SKM-1 treated with dmso at 0.1 percent for 144 hours (cell line): ENCODE results near the gene GPR26.

Source experiments
- DNase-seq: peaks from one replicate; lab custom pipeline; 2025; ENCODE audit not compliant: unreplicated experiment; lab: John Stamatoyannopoulos, UW

The GPR26 gene

GRCh38 chr10:123645016-123645415, 21.1 kb upstream of the GPR26 start:
- DNase-seq, result no peak

GRCh38 chr10:123645615-123646014, 20.5 kb upstream of the GPR26 start:
- DNase-seq, result no peak

GRCh38 chr10:123648595-123648994, 17.6 kb upstream of the GPR26 start:
- no peak for DNase-seq

- no peak for DNase-seq
These were observed 16.5 kb upstream of the GPR26 start for GRCh38 chr10:123649676-123650075.

DNA sequence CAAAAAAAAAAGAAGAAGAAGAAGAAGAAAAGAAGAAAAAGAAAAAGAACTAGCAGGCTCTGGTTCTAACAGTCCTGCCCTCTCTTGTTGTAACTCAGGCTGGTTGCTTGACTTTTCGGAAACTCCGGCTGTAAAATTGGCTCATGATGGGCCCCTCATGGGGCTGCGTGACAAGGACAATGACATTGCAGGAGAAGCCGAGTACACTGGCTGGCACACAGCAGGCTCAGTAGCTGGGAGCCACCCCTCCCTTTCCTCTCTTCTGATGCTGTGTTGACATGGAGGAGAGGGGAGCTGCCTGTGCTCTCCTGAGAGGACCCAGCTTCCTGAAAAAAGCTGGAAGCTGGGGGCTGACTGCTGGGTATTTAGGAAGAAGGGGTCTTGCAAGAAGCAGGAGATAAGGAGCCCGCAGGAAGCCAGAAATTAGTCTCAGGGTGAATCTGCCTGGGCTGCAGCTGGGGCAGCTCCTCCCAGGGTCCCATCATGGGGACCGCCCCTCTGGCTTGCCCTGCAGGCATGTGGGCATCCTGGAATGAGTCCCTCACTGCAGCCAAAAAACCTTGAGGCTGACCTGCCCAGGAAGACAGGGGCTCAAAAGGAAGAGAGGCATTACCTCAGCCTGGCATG, 14.6 kb upstream of the GPR26 start:
- DNase-seq, result no peak

DNA sequence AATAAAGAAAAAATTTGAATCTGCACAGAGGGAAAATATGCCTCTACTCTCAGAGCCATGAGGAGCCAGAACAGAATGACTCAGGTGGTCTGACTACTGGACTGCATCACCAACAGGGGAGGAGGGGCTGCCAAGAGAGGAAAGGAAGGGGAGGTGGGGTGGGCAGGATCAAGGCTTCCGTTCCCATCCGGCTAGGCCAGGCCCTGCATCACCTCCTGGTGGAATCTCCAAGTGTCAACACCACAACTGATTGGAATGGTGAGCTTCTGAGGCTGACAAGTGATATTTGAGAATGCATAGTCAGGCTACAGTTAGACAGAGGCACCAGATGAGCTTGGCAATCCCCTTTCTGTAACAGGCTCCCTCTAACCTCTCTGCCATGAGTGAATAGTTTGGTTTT, 10.4 kb upstream of the GPR26 start:
- no peak for DNase-seq

DNA sequence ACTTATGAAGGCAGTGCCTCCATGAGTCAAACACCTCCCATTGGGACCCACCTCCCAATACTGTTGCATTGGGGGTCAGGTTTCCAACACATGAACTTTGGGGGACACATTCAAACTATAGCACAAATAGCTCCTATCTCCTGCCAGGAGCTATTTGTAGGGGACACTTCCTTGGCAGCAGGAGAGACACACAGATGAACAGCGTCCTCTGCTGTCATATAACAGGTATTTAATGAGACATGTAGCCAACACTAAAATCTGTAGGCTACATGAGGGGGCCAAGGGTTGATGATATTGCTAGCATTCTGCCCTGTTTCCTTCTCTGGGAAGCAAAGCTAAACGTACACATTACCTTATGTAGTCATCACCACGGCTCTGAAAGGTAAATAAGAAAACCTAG, 2.6 kb upstream of the GPR26 start:
- DNase-seq, result no peak

GRCh38 chr10:123665491-123666286, 466 bp upstream of the GPR26 start:
- no peak for DNase-seq

DNA sequence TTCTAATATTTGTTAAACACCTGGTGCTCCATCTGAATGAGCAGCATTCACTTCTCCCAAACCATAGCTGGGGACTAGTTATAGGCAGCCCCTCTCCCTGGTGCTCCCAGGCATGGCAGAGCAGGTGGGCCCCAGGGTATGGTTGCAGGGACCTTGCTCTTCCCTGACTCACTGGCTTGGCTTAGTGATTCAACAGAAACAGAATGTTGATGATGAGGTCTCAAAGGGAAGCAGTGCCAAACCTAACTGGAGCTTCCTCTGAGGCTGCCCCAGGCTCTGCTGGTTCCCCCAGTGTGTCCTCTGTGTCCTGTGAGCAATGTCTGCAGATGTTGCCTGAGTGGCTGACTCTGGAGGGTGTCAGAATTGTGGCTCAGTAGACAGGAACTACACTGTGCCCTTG, 3.7 kb downstream of the GPR26 start:
- DNase-seq, result no peak

- DNase-seq, result no peak
These were observed 7.0 kb downstream of the GPR26 start for GRCh38 chr10:123673198-123673597.

GRCh38 chr10:123674741-123675140, 8.6 kb downstream of the GPR26 start:
- no peak for DNase-seq

DNA sequence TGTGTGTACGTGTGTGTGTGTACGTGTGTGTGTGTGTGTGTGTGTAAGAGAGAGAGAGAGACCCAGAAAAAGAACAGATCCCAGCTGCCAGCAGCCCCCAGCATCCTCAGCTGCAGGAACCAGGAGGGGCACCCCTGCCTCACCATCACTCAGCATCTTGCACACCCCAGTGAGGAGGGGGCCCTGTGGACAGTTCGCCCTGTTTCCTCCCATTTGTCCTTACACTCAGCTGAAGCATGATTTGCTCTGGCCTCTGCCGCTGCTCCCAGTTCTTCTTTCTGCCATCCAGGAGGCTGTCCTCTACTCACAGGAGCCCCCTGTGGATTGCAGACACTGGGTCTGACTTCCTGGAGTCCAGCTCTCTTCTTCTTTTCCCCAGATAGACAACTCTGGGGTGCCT, 9.7 kb downstream of the GPR26 start:
- DNase-seq, result no peak

- no peak for DNase-seq
These were observed 11.4 kb downstream of the GPR26 start for GRCh38 chr10:123677556-123677955.

DNA sequence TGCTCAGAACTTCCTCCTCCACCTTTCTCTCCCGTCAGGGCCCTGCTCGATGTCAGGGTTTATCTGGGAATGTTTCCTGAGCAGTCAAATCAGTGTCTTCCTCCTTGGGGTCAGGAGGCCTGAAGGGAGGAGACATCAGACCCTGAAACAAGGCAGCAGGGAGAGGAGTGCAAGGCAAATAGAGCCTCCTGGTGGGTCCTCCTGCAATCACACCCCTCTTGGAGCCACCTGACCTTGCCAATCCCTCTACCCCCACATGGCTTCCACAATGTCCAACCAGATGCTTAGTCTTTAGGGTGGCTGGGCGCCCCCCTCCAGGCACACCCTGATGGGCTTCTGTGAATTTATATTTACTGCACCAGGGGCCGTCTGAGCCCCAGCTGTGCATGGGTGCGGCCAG, 12.2 kb downstream of the GPR26 start:
- DNase-seq, result no peak

DNA sequence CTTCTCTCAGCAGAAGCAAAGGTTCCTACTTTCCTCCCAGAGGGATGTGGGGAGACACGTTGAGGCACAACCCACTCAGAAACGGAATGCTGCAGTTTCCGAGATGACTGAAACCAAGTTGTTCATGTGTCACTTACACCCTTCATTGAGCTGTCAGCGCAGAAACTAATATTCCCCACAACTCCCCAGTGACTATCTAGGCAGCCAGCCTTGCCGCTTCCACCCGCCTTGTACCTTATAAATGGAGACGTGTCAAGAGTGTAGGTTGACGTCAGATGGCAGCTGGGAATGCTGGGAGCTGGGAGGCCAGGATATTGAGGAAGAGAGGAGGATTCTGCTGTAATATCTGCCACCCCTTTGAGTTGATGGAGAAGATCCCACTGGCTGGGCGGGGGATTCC, 15.1 kb downstream of the GPR26 start:
- DNase-seq, result no peak

GRCh38 chr10:123682477-123682876, 16.3 kb downstream of the GPR26 start:
- no peak for DNase-seq

GRCh38 chr10:123683459-123683858, 17.3 kb downstream of the GPR26 start:
- no peak for DNase-seq

DNA sequence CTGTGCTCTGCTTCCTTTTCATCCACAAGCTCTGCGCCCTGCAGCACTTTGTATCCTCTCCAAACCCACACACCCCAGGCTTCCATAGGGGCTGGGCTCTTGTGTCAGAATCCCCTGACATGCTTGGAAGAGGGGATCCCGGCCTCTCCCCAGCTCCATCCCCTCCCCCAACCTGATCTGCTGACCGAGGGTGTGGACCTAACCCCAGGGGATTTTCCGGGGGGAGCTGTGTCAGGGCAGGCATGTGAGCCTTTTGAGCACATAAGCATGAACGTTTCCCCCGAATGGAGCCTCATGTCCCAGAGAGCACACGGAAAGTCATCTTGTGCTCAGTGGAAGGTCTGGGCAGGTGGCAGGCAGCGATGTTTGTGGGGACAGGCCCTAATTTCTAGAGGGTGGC, 17.7 kb downstream of the GPR26 start:
- no peak for DNase-seq

DNA sequence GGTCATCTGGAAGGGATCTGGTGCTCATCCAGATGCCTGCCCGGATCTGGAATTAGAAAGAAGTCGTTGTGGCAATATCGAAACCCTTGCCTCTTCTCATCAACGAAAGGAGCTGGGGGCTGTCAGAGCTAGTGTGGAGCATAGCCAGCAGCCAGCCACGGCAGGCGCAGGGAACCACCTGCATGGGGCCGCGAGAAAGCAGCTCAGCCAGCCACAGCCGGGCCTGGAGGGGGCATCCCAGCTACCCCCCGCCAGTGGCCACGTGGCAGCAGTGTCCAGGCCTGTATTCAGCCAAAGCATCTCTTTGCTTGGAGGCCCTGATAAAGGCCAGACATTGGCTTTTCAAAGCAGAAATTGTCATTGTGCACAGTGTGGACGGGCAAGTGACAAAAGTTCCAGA, 19.1 kb downstream of the GPR26 start:
- no peak for DNase-seq

- no peak for DNase-seq
These were observed 21.6 kb downstream of the GPR26 start for GRCh38 chr10:123687758-123688157.

DNA sequence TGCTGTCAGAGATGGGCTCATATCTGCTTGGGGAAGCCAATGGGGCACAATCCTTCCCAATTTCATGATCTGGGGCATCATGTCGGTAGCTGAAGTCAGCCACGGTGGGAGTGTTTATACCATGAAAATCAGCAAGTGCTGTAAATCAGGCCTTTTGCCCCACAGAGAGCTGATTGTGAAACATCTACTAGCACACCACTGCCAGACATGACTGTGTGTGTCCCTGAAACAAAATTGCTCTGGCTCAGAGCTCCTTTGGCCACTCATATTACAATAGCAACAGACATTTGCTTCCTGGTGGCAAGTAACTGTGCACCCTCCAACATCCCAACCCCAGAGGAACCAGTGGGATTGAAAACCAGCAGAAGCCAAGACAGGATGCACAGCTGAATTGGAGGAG, 23.7 kb downstream of the GPR26 start:
- DNase-seq, result no peak

DNA sequence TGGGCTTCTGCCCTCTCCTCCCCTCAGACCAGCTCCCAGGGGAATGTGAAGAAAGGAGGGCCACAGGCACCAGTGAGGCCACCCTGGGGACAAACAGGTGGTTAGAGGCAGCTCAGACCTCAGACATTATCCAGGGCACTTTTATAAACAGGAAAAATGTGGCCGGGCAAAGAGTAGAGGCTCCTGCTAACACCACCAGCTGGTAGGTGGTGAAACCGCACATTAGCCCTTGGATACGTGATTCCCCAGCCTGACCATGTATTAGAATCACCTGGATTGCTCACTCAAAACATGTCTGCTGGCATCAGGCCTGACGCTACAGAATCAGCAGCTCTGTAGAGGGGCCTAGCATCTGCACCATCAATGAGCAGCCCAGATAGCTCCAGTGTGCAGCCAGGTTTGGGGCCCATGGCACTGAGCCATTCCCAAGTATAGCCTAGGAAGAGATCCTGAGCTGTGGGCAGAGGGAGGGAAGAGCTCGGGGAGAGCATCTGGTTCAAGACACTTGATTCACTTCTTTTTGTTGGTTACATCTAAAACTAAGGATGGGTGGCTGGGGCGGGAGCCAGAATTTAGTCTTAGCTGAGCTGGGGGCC, 37.1 kb downstream of the GPR26 start:
- no peak for DNase-seq
